Kidney epithelial cell (primary cell): Measurements from ENCODE around the gene HLA-DPB1. TPM values are rescaled to one million over a fixed set of nuclear protein-coding genes. Genes with fewer than 3 reads are reported as not detected.

Source experiments
- DNase-seq: peaks from one replicate; pipeline ENCODE4 v3.0.0-alpha.2; 2010; ENCODE audit warnings: low read depth
- H3K27me3 ChIP-seq: 2 replicates; pipeline ENCODE4 v1.6.0; 2011; ENCODE audit warnings: low read length; ENCODE audit not compliant: control insufficient read depth, insufficient read depth
- H3K36me3 ChIP-seq: 2 replicates; pipeline ENCODE4 v1.5.1; 2011; ENCODE audit warnings: low read length; ENCODE audit not compliant: control insufficient read depth, insufficient read depth
- H3K4me3 ChIP-seq: 2 replicates; pipeline ENCODE4 v1.5.1; 2011; ENCODE audit warnings: low read depth, mild to moderate bottlenecking, control low read depth, low read length
- total RNA-seq: library from RNA; depleted of rRNA; stranded (reverse); fragments of >200 nt; gene quantifications from 2 replicates; pipeline ENCODE4 v1.2.3, GENCODE V29; 2015
- TF ChIP-seq, protein P1 (sequence below): IDR thresholded peaks from 2 replicates; pipeline ENCODE4 v1.5.1; 2011; ENCODE audit warnings: mild to moderate bottlenecking, moderate library complexity, low read length, control low read depth, inconsistent platforms; ENCODE audit not compliant: insufficient read depth, poor library complexity, severe bottlenecking

Gene HLA-DPB1
- total RNA-seq, result 5.5 and 7.6 TPM in 2 replicates

DNA sequence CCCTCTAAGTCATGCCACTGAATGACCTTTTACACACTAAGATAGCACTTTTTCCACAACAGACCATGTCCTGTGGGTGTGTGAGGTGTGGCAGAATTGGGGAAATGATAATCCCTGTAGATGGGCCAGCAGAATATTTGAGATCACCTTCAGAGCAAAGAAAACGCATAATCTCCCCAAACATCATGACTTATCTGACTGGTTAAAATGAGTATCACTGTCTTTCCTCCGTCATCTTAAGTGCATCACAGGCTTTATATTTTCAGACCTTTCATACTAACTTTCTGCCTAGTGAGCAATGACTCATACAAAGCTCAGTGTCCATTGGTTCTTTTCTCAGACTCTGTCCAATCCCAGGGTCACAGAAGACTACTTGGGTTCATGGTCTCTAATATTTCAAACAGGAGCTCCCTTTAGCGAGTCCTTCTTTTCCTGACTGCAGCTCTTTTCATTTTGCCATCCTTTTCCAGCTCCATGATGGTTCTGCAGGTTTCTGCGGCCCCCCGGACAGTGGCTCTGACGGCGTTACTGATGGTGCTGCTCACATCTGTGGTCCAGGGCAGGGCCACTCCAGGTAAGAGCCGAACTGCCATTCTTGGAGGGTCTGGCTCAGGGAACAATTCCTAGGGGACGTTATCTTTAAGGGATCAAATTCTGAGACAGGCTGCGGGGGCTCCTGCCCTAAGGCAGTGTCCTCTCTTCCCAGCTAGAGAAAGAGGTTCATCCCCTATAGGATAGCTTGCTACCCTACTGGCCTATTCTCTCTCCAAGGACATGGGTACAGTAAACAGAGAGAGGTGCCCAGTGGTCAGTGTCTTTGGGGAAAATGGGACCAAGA lies at the start of gene HLA-DPB1:
Gene HLA-DPB1 (plus strand): TSS at position 423 of the 838 bp plus-strand sequence. CDS start 52 bp downstream, at position 475.
- no peaks in the 10 kb centered on the region for H3K36me3 ChIP-seq
- TF ChIP-seq, protein P1, sequence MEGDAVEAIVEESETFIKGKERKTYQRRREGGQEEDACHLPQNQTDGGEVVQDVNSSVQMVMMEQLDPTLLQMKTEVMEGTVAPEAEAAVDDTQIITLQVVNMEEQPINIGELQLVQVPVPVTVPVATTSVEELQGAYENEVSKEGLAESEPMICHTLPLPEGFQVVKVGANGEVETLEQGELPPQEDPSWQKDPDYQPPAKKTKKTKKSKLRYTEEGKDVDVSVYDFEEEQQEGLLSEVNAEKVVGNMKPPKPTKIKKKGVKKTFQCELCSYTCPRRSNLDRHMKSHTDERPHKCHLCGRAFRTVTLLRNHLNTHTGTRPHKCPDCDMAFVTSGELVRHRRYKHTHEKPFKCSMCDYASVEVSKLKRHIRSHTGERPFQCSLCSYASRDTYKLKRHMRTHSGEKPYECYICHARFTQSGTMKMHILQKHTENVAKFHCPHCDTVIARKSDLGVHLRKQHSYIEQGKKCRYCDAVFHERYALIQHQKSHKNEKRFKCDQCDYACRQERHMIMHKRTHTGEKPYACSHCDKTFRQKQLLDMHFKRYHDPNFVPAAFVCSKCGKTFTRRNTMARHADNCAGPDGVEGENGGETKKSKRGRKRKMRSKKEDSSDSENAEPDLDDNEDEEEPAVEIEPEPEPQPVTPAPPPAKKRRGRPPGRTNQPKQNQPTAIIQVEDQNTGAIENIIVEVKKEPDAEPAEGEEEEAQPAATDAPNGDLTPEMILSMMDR, result no peak
- H3K4me3 ChIP-seq, result no peak within 1 kb of the TSS
- DNase-seq, result no peak
- H3K27me3 ChIP-seq, result peaks cover 17% of the 10 kb centered on the region

DNA sequence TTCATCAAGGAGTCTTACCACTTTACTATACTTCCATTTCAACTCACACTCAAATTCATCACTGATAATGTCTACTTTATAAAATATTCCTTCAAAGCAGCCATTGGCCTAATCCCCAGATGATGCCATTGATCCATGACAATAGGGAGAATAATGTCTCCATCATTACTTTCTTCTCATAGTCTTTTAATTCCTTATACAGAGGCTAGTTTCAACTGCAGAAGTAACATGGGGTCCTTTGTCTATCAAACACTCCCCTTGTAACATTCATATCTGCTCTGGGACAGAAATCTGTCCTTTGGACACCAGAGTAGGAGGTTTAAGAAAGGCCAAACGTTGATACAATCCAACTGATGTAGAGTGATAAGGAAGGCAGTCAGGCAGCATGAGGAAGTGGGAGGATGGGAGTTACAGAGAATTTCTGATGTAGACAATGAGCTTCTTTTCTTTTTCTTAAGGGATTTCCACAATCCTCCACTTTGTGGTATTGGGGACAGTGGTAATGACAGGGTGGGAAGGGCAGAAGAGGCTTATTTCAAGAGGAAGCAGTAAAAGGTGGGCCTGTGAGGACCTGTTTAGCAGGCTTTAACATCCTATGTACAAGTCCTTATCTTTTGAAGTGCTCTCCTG lies 47.5 kb upstream of the HLA-DPB1 start:
- peaks cover 7% of the 10 kb centered on the region for H3K27me3 ChIP-seq
- TF ChIP-seq, protein P1, result no peak
- no peak for DNase-seq
- H3K36me3 ChIP-seq, result no peaks in the 10 kb centered on the region
- H3K4me3 ChIP-seq, result no peak overlapping the region

DNA sequence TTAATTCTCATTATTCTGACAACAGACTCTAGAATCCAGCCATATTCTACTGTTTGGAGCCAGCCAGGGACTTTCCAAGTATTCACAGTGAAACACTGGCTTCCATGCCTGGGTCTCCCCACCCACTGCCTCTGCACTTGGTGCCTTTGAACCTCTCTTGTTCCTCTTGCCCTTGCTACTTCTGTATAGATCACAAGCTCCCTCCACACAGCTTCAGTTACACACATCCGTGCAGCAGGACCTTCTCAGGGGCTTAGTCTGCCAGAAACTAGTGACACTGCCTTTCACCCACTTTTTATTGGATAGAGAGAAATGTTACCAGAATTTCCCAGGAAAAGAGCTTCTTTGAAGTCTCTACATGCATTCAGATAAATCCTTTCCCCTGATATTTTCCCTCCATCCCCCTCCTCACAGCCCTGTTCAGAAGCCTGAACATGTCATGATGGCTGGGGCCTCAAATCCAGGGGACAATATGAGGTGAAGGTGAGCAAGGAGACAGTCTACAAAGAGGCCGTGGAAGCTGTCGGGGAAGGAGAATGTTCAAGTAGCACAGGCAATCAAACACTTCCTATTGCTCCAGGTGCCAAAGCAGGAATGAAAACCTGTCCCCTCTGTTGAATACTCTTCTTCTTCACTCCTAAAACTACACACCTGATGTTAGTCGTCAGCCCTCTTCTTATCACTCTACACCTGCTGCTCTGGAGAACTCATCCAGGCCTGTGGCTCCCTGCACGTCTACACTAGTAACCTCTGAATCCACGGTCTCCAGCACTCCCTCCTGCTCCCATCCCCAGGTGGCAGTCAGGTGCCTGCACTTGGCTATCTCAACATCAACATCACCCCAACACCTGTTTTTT lies 46.2 kb upstream of the HLA-DPB1 start:
- DNase-seq, result no peak
- TF ChIP-seq, protein P1, result no peak
- peaks cover 7% of the 10 kb centered on the region for H3K27me3 ChIP-seq

DNA sequence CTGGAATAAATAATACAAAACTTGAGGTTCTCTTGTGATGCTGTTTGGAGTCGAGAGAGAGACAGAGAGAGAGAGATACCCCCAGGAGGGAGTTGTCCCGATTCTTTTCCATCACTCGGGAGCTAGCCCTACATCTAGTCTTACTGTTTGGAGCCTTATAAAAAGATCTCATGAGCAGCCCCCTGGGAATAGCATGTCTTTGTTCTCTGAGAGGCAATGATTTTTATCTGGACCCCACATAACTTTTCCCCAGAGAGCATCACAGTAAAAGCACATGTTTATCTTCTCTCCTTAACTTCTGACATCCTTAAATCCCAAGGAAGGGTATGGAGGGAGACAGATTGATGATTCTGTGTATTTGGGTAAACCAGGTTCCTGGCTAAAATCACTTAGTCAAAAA lies 45.5 kb upstream of the HLA-DPB1 start:
- no peak for DNase-seq
- H3K4me3 ChIP-seq, result no peak overlapping the region
- peaks cover 7% of the 10 kb centered on the region for H3K27me3 ChIP-seq
- TF ChIP-seq, protein P1, result no peak
- no peaks in the 10 kb centered on the region for H3K36me3 ChIP-seq

More for the DNA sequence above, 46.2 kb upstream of the HLA-DPB1 start:
- no peak overlapping the region for H3K4me3 ChIP-seq
- no peaks in the 10 kb centered on the region for H3K36me3 ChIP-seq

DNA sequence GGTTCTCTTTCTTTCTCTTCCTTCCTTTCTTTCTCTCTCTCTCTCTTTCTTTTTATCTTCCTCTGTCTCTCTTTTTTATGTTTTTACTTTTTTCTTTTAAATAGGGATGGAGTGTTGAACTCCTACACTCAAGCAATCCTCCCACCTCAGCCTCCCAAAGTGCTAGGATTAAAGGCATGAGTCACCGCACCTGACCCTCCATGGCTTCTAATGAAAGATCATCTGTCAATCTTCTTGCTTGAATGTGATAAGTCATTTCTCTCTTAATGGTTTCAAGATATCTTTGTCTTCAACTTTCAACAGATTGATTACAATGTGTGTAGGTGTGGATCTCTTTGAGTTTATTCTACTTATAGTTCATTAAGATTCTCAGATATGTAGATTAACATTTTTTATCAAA lies 41.2 kb upstream of the HLA-DPB1 start:
- no peak for DNase-seq
- H3K4me3 ChIP-seq, result no peak overlapping the region
- H3K36me3 ChIP-seq, result no peaks in the 10 kb centered on the region
- TF ChIP-seq, protein P1, result no peak
- H3K27me3 ChIP-seq, result peaks cover 4% of the 10 kb centered on the region
